ENCODE results near the gene SLX4IP. TPM values are rescaled to one million over a fixed set of nuclear protein-coding genes. Genes with fewer than 3 reads are reported as not detected.

The SLX4IP gene
- total RNA-seq, 1 experiment from 2014 or later: 7.4 TPM

GRCh38 chr20:10578607-10579006 is 143.5 kb downstream of the SLX4IP start:
- no peak overlapping the region for H3K27ac Mint-ChIP-seq
- no peak for DNase-seq (ENCODE audit: low spot score)
- CTCF ChIA-PET: no interaction called here

GRCh38 chr20:10579942-10580341 is 144.8 kb downstream of the SLX4IP start:
- H3K27me3 Mint-ChIP-seq (ENCODE audit: low read depth): no peaks in the 10 kb centered on the region
- H3K36me3 Mint-ChIP-seq: no peaks in the 10 kb centered on the region
- ATAC-seq (no peak), DNase-seq (ENCODE audit: low spot score) (no peak)
- CTCF ChIA-PET: no interaction called here
- no peak overlapping the region for H3K27ac Mint-ChIP-seq
- no peak overlapping the region for H3K4me3 Mint-ChIP-seq
- no peaks in the 10 kb centered on the region for H3K9me3 Mint-ChIP-seq
- peaks cover 28% of the 10 kb centered on the region for H3K4me1 Mint-ChIP-seq
- POLR2A ChIA-PET: no interaction called here
- TF ChIP-seq CREM (CRISPR knock-in tag; IDR thresholded peaks at IDR 0.05) (no peak), JUN (CRISPR knock-in tag; IDR thresholded peaks at IDR 0.05) (no peak), HMGXB4 (CRISPR knock-in tag; IDR thresholded peaks at IDR 0.05) (no peak), ATF6 (CRISPR knock-in tag; IDR thresholded peaks at IDR 0.05) (no peak), NR1H2 (CRISPR knock-in tag; IDR thresholded peaks at IDR 0.05) (no peak), PREB (CRISPR knock-in tag; IDR thresholded peaks at IDR 0.05; ENCODE audit: borderline replicate concordance) (no peak), PRDM15 (CRISPR knock-in tag; IDR thresholded peaks at IDR 0.05) (no peak), ZNF219 (CRISPR knock-in tag; IDR thresholded peaks at IDR 0.05; ENCODE audit: borderline replicate concordance) (no peak), ZNF425 (CRISPR knock-in tag; conservative IDR thresholded peaks at IDR 0.05) (no peak), ZNF396 (CRISPR knock-in tag; IDR thresholded peaks at IDR 0.05; ENCODE audit: borderline replicate concordance) (no peak)

More at GRCh38 chr20:10578607-10579006, 143.5 kb downstream of the SLX4IP start:
- Mint-ChIP-seq H3K9me3 (no peaks in the 10 kb centered on the region), H3K4me1 (peaks cover 20% of the 10 kb centered on the region), H3K36me3 (no peaks in the 10 kb centered on the region), H3K27me3 (ENCODE audit: low read depth) (no peaks in the 10 kb centered on the region), H3K4me3 (no peak overlapping the region)
- no peak for TF ChIP-seq ZNF281 (CRISPR knock-in tag; IDR thresholded peaks at IDR 0.05)
- no peak for TF ChIP-seq FOXK1 (CRISPR knock-in tag; IDR thresholded peaks at IDR 0.05)
- TF ChIP-seq E2F1 (CRISPR knock-in tag; IDR thresholded peaks at IDR 0.05): no peak
- POLR2A ChIA-PET: no interaction called here
- ATAC-seq: no peak

Data from WTC11 (cell line).